ENCODE data around the gene SHANK1. TPM values are rescaled to one million over a fixed set of nuclear protein-coding genes. Genes with fewer than 3 reads are reported as not detected.

SHANK1 gene
- total RNA-seq, 4 donors from 2014 or later: 1.0 TPM; not detected in 3

- TF ChIP-seq CTCF (IDR thresholded peaks at IDR 0.05; ENCODE audit: low read depth): no peak
These were observed 40.2 kb downstream of the SHANK1 start for GRCh38 chr19:50679177-50680125.

- no peak for TF ChIP-seq CTCF (IDR thresholded peaks at IDR 0.05; ENCODE audit: low read depth)
These were observed 41.3 kb downstream of the SHANK1 start for GRCh38 chr19:50678323-50678722.

GRCh38 chr19:50677636-50678035 is 42.0 kb downstream of the SHANK1 start:
- no peak for TF ChIP-seq CTCF (IDR thresholded peaks at IDR 0.05; ENCODE audit: low read depth)

- TF ChIP-seq CTCF (IDR thresholded peaks at IDR 0.05; ENCODE audit: low read depth): no peak
These were observed 42.9 kb downstream of the SHANK1 start for GRCh38 chr19:50676625-50677197.

- TF ChIP-seq CTCF (IDR thresholded peaks at IDR 0.05; ENCODE audit: low read depth): no peak
These were observed 46.5 kb downstream of the SHANK1 start for GRCh38 chr19:50673118-50673517.

- no peak for TF ChIP-seq CTCF (IDR thresholded peaks at IDR 0.05; ENCODE audit: low read depth)
These were observed 49.6 kb downstream of the SHANK1 start for GRCh38 chr19:50670102-50670380.

- no peak for TF ChIP-seq CTCF (IDR thresholded peaks at IDR 0.05; ENCODE audit: low read depth)
These were observed 50.1 kb downstream of the SHANK1 start for GRCh38 chr19:50669302-50670101.

Data from subcutaneous adipose tissue (tissue), 4 donors.